ENCODE data around the gene AFAP1.

The AFAP1 gene

DNA sequence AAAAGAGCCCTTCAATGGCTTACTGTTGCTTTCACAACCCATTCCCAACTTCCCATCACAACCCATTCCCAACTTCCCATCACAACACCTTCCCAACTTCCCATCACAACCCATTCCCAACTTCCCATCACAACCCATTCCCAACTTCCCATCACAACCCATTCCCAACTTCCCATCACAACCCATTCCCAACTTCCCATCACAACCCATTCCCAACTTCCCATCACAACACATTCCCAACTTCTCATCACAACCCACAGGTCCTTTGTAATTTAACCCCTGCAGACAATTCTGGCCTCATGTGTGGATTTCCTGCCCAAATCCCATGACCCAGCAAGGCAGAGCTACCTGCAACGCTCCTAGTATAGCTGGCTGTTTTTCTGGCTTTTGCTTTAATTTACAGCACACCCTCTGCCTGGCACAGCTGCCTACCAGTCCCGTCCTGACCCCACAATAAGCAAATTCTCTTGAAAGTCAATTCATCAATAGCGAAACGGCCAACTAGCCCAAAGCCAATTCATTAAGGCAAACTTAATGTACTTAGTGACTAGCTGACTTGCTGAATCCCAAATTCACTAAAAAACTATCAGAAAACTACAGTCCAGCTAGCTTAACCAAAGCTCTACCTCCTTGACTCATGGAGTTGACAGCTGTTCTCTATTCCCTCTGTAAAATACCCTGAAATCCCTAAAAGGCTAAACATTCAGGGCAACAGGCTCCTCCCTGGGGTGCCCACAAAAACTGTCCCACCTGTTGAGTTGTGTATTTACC, 75.6 kb downstream of the AFAP1 start:
- no peak for DNase-seq (ENCODE audit: low spot score)

DNA sequence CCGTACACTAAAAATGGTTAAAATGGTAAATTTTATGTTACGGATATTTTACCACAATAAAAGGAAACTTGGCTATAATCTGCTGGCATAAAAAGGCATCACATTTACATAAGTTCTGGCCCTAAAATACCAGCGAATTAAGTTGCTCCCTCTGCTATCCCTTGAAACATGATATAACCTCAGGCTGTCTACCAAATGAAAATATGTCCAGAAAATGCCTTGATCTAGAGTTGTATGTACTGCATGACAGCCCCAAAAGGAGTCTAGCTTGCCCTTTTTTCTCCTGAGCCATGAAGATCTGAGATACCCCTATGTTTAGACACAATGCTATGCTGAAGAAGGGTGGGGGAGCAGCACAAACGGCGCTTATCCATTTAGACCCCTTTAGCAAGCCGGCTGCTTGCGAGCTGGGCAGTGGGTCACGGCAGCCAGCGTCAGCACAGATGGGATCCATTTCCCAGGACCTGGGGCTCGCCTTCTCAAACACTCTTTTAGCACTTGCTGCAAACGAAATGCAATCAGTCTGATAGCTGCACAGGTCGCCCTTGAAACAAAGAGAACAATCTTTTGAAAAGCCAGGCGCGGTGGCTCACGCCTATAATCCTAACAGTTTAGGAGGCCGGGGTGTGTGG, 77.0 kb downstream of the AFAP1 start:
- no peak for DNase-seq (ENCODE audit: low spot score)

DNA sequence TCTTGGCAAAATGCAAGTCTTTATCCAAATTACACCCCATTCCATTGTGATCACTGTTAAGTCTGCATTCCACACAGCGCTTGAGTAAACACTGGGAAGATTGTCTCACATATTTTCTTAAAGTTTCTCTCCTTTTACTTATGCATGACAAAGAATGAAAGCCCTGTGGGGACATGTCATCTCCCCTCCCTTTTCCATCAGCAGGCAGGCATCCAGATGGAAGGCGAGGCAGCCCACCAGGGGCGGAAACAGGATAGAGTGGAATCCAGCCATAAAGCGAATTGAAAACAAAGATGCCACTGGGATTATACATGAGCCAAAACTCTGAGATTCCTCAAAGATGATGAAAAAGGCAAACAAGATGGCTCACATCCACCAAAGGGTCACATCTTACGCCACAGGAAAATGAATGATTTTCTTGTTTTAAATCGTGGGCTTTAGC, 78.2 kb downstream of the AFAP1 start:
- DNase-seq (ENCODE audit: low spot score) = no peak

DNA sequence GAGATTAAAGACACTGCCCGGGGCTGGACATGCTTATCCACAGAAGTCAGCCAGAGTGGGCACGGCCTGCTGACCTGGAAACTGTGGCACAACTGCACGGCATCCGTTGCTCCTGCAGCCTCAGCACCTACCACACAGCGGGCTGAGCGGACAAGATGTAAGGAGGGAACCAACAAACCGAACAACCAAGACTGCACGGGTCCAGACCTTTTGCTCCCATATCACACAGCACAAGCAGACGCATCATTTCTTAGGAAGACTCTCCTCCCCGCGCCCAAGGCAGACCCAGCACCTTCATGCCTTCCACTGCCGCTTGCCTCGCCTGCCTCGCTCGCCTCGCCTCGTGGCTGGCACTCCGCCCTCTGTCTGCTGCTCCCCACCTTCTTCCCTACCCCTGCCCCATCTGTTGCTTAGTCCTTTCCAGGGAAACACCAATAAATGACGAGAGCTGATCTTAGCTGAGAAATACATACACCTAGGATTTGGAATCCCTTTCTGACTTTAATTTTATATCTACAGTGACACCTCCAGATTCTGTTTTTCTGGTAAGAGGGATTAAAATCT, 79.0 kb downstream of the AFAP1 start:
- DNase-seq (ENCODE audit: low spot score) = no peak

DNA sequence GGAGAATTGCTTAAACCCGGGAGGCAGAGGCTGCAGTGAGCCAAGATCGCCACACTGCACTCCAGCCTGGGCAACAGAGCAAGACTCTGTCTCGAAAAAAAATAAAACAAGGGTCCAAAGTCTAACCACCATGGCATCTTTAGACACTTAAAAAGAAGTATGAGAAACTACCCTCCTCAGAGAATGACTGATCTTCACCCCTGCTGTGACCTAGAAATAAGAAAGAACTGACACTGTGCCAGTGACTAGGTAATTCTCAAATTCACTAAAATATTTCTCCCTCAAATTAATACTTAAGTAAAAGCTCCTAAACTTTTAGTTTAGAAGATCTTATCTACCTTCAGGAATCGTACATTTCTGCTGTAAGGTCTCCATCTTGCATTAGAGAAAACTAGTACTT, 80.3 kb downstream of the AFAP1 start:
- DNase-seq (ENCODE audit: low spot score) = no peak

DNA sequence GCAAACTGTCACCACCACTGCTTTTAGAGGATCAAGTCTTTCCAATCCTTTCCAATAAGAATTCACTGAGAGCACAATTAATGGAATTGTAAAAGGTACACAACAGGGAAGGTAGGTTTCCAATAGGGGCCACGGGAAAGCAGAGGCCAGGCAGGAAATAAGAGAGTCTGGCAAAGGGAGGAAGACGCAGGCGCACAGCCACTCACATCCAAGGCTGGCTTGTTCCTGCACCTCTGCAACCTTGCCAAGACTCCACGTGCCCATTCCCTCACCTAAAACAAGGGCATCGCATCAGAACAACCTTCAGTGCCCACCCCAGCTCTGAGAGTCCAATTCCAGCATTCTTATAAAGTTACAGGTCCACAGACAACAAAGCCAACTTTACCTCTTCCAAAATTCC, 81.2 kb downstream of the AFAP1 start:
- DNase-seq (ENCODE audit: low spot score) = no peak

DNA sequence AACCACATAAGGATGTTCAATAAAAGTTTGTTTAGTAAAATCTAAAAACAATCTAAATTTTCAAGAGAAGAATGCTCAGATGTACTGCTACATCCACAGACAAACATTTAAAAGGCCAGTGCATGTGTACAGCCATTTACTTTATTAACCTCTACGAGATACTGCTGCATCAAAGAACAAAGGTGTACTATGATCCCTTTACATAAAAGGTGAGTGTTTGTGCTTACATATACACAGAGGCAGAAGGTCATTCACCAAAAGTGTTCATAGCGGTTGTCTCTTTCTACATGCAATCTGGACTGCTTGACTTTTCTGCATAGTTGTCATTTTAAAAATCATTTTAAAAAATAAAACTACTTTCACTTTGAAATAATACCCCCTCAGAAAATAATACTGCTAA, 81.7 kb downstream of the AFAP1 start:
- DNase-seq (ENCODE audit: low spot score) = no peak

DNA sequence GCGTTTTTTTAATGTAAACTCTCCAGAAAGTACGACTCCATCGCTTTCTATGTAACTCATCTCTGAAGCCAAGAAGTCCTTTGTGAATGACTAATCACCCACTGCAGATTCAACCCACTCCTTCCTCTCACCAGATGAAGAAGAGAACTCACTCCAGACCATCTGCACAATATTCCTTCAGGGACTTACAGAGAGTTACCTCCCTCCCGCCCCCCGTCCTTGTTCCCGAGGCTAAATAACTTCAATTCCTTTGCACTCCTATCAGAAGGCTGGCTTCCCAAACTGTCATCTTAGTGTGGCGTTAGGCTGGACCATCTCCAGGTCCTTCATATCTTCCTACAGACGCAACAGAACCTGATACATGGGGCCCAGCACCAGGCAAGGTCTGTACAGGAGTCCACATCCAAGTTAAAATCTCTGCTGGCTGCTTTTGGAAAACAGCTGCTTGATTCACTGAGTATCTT, 82.4 kb downstream of the AFAP1 start:
- DNase-seq (ENCODE audit: low spot score) = peak; percentile 75

DNA sequence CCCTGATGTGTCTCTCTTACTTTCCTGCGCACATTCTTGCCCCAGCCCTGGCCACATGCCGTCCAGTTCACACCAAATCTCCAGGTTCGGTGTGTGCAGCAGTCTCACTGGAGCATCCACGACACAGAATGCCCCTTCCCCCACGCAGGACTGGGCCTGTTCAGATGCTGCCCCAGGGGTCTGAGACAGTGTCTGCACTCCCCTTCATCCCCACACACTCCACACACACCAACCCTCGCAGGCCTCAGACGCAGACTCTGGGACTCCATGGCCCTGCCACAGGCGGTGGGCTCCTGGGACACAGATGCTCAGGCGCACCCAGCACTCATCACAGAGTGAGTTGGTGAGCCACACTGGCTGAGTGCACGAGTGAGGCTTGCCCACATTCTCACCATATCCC, 83.9 kb downstream of the AFAP1 start:
- no peak for DNase-seq (ENCODE audit: low spot score)

DNA sequence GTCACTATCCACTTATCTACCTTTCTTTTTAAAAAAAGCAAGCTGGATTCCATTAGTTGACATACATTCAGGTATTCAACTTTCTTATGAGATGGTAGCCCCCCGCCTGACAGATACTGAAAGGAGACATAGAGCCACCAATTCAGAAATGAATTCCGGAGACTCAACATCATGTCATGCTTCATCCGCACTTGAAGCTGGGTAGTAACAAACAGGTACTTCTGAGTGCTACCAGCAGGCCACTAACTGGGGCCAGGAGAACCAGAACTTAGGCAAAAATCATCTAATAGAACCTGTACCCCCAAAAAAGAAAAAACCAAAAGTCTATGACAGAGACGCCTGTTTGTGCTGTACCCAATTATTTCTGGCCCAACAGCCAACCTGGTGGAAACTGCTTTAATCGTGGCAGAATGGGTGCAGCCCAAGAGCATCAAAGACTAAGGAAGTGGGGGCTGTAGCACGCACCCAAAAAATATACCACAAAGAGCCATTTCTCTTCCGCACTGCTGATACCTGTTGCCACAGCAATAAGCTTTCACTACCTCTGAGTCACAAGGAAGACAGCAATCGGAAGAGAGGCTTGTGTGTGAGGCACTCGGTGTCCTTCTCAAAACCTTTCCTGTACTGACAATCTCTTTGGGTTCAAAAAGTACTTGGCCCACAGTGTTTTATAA, 84.8 kb downstream of the AFAP1 start:
- peak; percentile 88 for DNase-seq (ENCODE audit: low spot score)

DNA sequence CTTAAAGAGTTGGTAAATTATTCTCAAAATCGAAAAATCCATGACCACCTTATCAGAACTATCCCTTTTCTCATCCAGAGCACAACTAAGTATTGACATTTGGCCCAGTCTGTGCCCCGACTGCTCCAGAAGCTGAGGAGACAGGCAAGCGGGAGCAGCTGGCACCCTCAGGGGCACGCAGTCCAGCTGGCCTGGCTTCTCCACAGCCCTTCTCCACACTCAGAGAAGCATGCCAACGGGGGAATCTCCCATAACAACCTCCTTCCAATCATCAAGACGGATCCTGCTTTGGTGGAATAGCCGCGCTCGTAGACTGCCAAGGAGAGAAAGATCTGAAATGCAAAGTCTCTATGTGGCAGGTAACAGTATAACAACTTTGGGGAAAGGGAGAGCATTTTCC, 85.4 kb downstream of the AFAP1 start:
- no peak for DNase-seq (ENCODE audit: low spot score)

DNA sequence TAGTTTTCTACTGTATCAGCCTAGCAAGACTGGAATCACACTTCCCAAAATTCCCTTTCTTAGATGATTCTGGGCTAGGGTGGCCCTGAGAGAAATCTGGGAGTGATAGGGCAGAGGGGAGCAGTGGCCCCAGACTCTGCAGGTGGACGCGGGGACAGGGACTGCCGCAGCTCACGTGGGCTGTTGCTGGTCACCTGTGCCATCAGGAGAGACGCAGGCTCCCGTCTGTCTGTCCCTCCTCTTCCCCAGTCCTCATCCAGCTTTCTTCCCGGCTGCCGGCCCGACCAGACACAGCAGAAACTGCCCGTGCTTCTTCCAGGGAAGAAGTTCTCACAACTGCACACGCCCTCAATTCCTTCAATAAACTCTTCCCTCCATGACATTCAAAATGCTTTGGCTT, 86.4 kb downstream of the AFAP1 start:
- no peak for DNase-seq (ENCODE audit: low spot score)

DNA sequence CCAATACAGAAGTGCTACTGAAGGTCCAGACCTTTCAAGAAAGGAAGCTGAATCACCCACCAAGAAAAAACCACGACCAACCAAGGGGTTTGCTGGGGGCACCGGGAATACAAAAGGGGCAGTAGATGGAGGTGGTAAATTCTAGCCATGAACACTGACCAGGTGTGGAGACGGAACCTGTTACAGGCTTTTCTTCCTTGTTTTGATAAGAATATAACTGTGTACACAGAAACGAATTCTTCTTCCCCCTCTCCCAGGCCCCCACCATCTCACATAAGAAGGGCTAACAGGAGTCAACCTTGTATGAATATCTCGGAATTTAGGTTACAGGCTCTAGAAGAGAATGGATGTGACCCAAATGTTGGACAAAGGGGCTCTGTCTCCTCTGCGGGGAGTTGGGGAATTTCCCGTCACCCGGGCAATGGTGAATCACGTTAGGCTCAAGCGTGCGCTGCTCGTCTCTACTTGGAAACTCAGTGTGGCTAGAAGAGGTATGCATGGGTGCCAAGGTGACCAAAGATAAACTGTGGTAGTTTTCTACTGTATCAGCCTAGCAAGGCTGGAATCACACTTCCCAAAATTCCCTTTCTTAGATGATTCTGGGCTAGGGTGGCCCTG, 87.0 kb downstream of the AFAP1 start:
- peak; percentile 36 for DNase-seq (ENCODE audit: low spot score)

DNA sequence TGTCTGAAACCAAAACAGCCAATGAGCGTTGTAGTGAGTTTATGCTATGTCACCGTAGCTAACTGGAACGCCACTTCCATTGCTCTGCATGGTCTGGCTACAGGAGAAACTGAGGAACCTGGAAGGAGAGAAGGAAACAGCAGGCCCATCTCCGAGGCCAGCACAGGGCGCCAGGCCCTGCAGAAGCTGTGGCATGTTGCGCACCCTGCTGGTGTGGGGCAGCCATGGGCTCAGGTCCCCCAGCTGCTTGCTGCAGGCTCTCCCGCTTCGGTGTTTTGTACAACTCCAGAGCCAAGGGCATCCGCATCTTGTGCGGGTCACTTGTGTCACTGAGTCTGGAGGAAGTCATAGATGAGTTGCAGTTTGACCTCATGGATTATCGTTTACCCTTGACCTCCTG, 89.2 kb downstream of the AFAP1 start:
- DNase-seq (ENCODE audit: low spot score) = no peak

DNA sequence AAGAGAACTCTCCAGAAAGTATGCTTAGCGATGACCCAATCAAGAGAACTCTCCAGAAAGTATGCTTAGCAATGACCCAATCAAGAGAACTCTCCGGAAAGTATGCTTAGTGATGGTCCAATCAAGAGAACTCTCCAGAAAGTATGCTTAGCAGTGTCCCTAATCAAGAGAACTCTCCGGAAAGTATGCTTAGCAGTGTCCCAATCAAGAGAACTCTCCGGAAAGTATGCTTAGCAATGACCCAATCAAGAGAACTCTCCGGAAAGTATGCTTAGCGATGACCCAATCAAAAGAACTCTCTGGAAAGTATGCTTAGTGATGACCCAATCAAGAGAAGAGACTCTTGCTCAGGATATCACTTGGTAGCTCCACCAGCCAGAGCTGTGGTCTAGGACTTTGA, 92.5 kb downstream of the AFAP1 start:
- DNase-seq (ENCODE audit: low spot score) = no peak

DNA sequence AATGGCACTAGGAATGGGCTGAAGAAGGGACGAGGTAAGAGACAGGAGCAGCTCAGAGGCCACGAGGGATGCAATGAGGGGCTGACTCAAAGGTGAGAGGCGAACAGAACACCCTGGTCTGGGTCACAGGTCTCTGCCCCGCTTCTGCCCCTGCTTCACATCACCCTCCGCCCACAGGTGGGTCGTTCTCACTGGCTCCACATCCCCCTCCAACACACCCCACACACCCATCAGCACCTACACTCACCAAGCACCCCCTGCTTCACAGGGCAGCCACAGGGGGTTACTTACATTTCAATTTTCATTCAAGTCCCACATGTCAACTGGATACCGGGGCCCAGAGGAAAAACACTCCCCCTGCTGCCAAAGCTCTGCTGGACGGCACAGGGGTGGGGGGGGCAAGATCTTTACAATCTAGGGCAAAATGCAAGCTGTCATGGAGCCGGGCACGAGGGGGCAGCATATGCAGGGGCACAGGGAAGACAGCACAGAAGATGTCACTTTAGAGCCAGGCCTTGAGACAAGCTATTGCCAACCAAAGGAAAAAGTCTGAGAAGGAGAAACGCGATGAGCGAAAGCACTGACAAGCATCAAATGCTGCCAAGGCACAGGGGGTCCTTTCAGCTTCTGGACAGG, 94.0 kb downstream of the AFAP1 start:
- no peak for DNase-seq (ENCODE audit: low spot score)

DNA sequence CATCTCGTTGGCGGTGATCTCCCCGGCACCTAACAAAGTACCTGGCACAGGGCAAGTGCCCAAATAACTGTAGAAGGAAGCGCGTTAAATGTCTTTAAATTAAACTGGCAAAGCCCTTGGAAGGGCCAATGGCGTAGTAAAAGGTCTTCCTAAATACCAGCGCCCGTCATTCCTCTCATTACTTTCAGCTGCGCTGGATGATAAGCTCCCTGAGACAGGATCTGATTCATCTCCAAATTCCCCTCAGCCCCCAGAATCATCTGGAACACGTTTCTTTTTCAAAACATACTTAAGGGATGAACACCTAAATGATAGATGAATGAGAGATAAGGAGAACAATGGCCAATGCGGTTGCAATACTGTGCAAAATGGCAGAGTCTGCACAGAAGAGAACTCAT, 95.1 kb downstream of the AFAP1 start:
- no peak for DNase-seq (ENCODE audit: low spot score)

DNA sequence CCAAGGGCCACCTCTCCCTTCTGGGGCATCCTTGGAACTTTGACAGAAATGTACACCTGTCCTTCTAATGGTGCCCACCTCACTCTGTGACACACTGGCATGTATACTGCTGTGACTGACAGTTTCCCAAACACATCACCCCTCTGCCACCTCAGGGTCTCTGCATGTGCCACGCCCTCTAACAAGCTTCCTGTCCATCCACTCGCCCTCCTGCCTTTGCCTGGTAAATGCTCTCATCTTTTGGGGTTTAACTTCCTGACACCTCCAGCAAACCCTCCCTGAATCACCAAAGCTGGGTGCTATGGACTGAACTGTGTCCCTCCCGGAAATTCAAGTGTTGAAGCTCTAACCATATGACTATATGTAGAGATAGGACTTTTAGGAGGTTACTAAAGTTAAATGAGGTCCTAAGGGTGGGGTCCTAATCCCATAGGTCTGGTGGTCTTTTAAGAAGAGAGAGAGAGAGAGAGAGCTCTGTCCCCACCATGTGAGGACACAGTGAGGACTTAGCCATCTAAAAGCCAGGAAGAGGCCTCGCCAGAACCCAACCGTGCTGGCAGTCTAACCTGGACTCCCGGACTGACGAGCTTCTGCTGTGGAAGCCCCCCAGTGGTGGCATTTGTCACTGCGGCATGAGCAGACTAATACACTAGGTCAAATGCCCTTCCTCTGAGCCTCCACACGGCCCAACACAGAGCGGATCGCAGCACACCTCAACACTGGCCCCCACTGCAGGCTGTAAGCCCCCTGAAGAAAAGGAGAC, 95.6 kb downstream of the AFAP1 start:
- peak; percentile 78 for DNase-seq (ENCODE audit: low spot score)

DNA sequence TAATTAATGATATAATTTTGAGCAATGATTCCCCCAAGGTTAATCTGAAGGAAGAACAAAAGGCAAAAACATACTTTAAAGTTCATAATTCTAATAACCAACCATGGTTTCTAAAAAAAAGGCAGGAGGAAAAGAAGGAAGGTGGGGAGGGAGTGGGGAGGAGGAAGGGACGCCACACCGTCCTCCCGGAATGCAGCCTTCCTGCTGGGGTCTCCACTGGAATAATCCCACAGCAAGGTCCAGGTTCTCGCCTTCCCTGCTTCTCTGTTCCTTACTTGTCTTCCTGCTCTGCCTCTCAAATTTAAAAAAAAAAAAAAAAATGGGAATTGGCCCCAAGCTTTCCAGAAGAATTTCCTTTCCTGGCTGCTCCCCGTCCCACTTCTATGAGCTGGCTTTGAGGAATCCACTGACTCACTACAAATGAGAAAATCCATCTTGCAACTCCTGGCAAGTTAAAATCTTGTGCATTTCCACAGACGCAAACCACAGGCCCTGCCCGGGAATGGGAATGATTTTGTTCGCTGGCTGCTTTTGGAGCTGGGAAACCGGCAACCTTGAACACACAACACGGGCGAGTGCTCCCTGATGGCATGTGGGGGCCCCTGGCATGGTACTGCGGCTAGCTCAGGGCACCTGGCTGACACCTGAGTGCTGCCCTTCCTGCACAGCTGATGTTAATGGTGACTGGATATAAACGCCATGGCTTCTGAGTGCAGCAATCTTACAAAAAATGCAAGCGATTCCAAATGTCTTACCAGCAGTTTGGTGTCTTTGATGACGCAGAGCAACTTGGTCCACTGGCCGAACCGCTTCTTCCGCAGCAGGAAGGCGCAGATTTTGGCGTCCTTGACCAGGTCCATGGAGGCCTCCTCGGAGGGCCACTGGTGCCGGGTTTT, 97.0 kb downstream of the AFAP1 start:
- DNase-seq (ENCODE audit: low spot score) = no peak

DNA sequence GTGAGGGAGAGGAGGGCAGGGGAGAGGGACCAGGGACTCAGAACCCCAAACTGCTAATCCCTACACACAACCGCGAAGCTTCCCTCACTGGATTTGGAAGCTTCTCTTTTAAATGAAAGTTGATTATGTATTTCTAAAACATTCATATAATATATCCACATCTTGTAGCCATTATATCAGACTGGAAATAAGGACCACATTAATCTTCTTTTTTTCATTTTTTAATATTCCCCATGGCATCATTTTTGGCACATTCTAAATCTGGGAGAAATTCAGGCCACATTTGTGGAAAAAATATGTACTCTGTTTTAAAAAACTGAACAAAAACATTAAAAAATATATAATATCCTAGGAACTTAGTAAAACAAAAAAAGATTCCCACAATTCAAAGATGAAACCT, 97.8 kb downstream of the AFAP1 start:
- DNase-seq (ENCODE audit: low spot score) = no peak
